Fibroblast of lung (primary cell): ENCODE data around the gene IER5L. TPM values are rescaled to one million over a fixed set of nuclear protein-coding genes. Genes with fewer than 3 reads are reported as not detected.

ENCODE experiments used
- DNase-seq, 2 donors: peaks; one replicate each; pipeline versions ENCODE4 v3.0.0 to v3.0.0-alpha.2; 2010; ENCODE audit warnings: low read depth in 2 of 2
- H2AFZ ChIP-seq: 2 replicates; pipeline ENCODE4 v1.5.1; 2012; ENCODE audit warnings: low read length, control low read depth, inconsistent platforms
- H3K27ac ChIP-seq: 2 replicates; pipeline ENCODE4 v1.5.1; 2011; ENCODE audit warnings: low read length, control low read depth; ENCODE audit not compliant: insufficient read depth
- H3K27me3 ChIP-seq: 2 replicates; pipeline ENCODE4 v1.5.1; 2011; ENCODE audit warnings: mild to moderate bottlenecking, low read length; ENCODE audit not compliant: control insufficient read depth, insufficient read depth
- H3K36me3 ChIP-seq: 2 replicates; pipeline ENCODE4 v1.5.1; 2011; ENCODE audit warnings: low read length; ENCODE audit not compliant: control insufficient read depth, insufficient read depth
- H3K4me1 ChIP-seq: 2 replicates; pipeline ENCODE4 v1.5.1; 2011; ENCODE audit warnings: low read length; ENCODE audit not compliant: control insufficient read depth, insufficient read depth; ENCODE audit errors: extremely low read depth
- H3K4me2 ChIP-seq: 2 replicates; pipeline ENCODE4 v1.5.1; 2011; ENCODE audit warnings: low read length, control low read depth; ENCODE audit not compliant: insufficient read depth; ENCODE audit errors: extremely low read depth
- H3K4me3 ChIP-seq, 4 experiments: fragments of 200-600 bp in 1 of 4; sonication (generic) in 1 of 4; replicated peaks in 1 of 4; 2 replicates each; pipeline ENCODE4 v1.5.1; 2011 to 2016; ENCODE audit warnings: low read length in 4 of 4, low read depth in 3 of 4, mild to moderate bottlenecking in 3 of 4, control low read depth in 2 of 4, inconsistent platforms in 1 of 4, mixed read lengths in 1 of 4; ENCODE audit not compliant: insufficient read depth in 1 of 4; ENCODE audit errors: control extremely low read depth in 1 of 4
- H3K79me2 ChIP-seq: 2 replicates; pipeline ENCODE4 v1.5.1; 2012; ENCODE audit warnings: mild to moderate bottlenecking, low read length, inconsistent platforms; ENCODE audit not compliant: control insufficient read depth, insufficient read depth
- H3K9ac ChIP-seq: 2 replicates; pipeline ENCODE4 v1.5.1; 2011; ENCODE audit warnings: mild to moderate bottlenecking, low read length, control low read depth; ENCODE audit not compliant: insufficient read depth
- H3K9me3 ChIP-seq: 2 replicates; pipeline ENCODE4 v1.5.1; 2012; ENCODE audit warnings: low read depth, low read length; ENCODE audit not compliant: control insufficient read depth, insufficient read depth
- H4K20me1 ChIP-seq: 2 replicates; pipeline ENCODE4 v1.5.1; 2011; ENCODE audit warnings: low read length; ENCODE audit not compliant: control insufficient read depth, insufficient read depth; ENCODE audit errors: extremely low read depth
- CTCF ChIP-seq, 2 donors: IDR thresholded peaks in 1 of 2; conservative IDR thresholded peaks in 1 of 2; 1 replicate in 1 of 2; 2 replicates in 1 of 2; pipeline ENCODE4 v1.5.1; 2011 to 2012; ENCODE audit warnings: low read length in 2 of 2, control low read depth in 1 of 2, inconsistent platforms in 1 of 2, low read depth in 1 of 2, mild to moderate bottlenecking in 1 of 2
- EZH2 ChIP-seq: IDR thresholded peaks from 2 replicates; pipeline ENCODE4 v1.5.1; 2012; ENCODE audit warnings: low read length, control low read depth, mild to moderate bottlenecking; ENCODE audit errors: missing control alignments
- polyA plus RNA-seq, 2 donors: library from polyadenylated mRNA; depleted of rRNA in 1 of 2; stranded (reverse) in 1 of 2; unstranded in 1 of 2; fragments of >200 nt; gene quantifications; 2 replicates each; pipeline ENCODE4 v1.2.1, GENCODE V29; 2011 to 2012; ENCODE audit warnings: missing spikeins in 1 of 2
- total RNA-seq: library from RNA; depleted of rRNA; stranded (reverse); fragments of >200 nt; gene quantifications from 2 replicates; pipeline ENCODE4 v1.2.1, GENCODE V29; 2014

Gene IER5L
- total and polyA plus RNA-seq, 2 donors (not counting 1 experiment from before 2014, with no cell fraction given), result 9.2 to 71.5 TPM

- H3K79me2 ChIP-seq, result peaks cover 21% of the 10 kb centered on the region
- peak overlapping the region; percentile 80 to 96 (median 95) for H3K4me3 ChIP-seq
- DNase-seq, result no peak
- H3K9me3 ChIP-seq, result no peaks in the 10 kb centered on the region
- peak overlapping the region; percentile 84 for H3K9ac ChIP-seq
- no peaks in the 10 kb centered on the region for H4K20me1 ChIP-seq
- H3K4me1 ChIP-seq, result peaks cover 15% of the 10 kb centered on the region
- no peaks in the 10 kb centered on the region for H3K27me3 ChIP-seq
- H3K27ac ChIP-seq, result peak overlapping the region; percentile 93
- no peaks in the 10 kb centered on the region for H3K36me3 ChIP-seq
- H2AFZ ChIP-seq, result no peak overlapping the region
- peak overlapping the region; percentile 91 for H3K4me2 ChIP-seq
- TF ChIP-seq CTCF (conservative IDR thresholded peaks at IDR 0.05 in 1 of 2, IDR thresholded peaks at IDR 0.05 in 1 of 2; ENCODE audit: low read depth in 1 of 2, low read length in 2 of 2) (no peak), EZH2 (no peak)
These were observed 2.6 kb downstream of the IER5L start for GRCh38 chr9:129175515-129175824.

- H3K27me3 ChIP-seq, result no peaks in the 10 kb centered on the region
- H3K4me2 ChIP-seq, result peak overlapping the region; percentile 91
- peak overlapping the region; percentile 80 to 96 (median 95) for H3K4me3 ChIP-seq
- TF ChIP-seq CTCF (conservative IDR thresholded peaks at IDR 0.05 in 1 of 2, IDR thresholded peaks at IDR 0.05 in 1 of 2; ENCODE audit: low read depth in 1 of 2, low read length in 2 of 2), result peak in 1 of 2 donors; percentile 11
- no peak for TF ChIP-seq EZH2
- H3K27ac ChIP-seq, result peak overlapping the region; percentile 93
- peak overlapping the region; percentile 84 for H3K9ac ChIP-seq
- no peaks in the 10 kb centered on the region for H3K36me3 ChIP-seq
- peaks cover 18% of the 10 kb centered on the region for H3K4me1 ChIP-seq
- no peak overlapping the region for H2AFZ ChIP-seq
- no peaks in the 10 kb centered on the region for H3K9me3 ChIP-seq
- DNase-seq, result peak; percentile 91 to 94
- peaks cover 21% of the 10 kb centered on the region for H3K79me2 ChIP-seq
- H4K20me1 ChIP-seq, result no peaks in the 10 kb centered on the region
These were observed 3.1 kb downstream of the IER5L start for GRCh38 chr9:129174724-129175514.

- Histone ChIP-seq H3K27ac (peak overlapping the region; percentile 93), H3K4me2 (peak overlapping the region; percentile 83), H3K4me1 (peaks cover 18% of the 10 kb centered on the region), H3K9ac (peak overlapping the region; percentile 84), H3K27me3 (no peaks in the 10 kb centered on the region), H4K20me1 (no peaks in the 10 kb centered on the region), H2AFZ (no peak overlapping the region), H3K4me3 (peak overlapping the region; percentile 41 to 96 (median 61)), H3K9me3 (no peaks in the 10 kb centered on the region), H3K79me2 (peaks cover 21% of the 10 kb centered on the region), H3K36me3 (no peaks in the 10 kb centered on the region)
- peak; percentile 91 to 95 for DNase-seq
- no peak for TF ChIP-seq EZH2
- peak; percentile 95 to 97 for TF ChIP-seq CTCF (conservative IDR thresholded peaks at IDR 0.05 in 1 of 2, IDR thresholded peaks at IDR 0.05 in 1 of 2; ENCODE audit: low read depth in 1 of 2, low read length in 2 of 2)
These were observed 3.8 kb downstream of the IER5L start for GRCh38 chr9:129174102-129174723.
